Measurements from ENCODE around the gene BLMH.

GRCh38 chr17:30243568-30243967 lies 48.2 kb downstream of the BLMH start:
- TF ChIP-seq CTCF (IDR thresholded peaks at IDR 0.05): no peak
- TF ChIP-seq POLR2A (IDR thresholded peaks at IDR 0.05): no peak
- no peak for TF ChIP-seq POLR2AphosphoS5 (IDR thresholded peaks at IDR 0.05)

All from transverse colon (tissue), 4 donors.